K562 (cell line): ENCODE results near the gene LASP1NB.

Source experiments
- ARNT ChIP-seq, 2 experiments: fragments of 450-650 bp; IDR thresholded peaks; 2 replicates each; pipeline ENCODE4 v1.6.1; 2016; ENCODE audit warnings: mild to moderate bottlenecking in 1 of 2
- BACH1 ChIP-seq: fragments of 200-800 bp; sonication (Bioruptor generic); IDR thresholded peaks from 2 replicates; pipeline ENCODE4 v1.6.1; 2016; ENCODE audit warnings: missing genetic modification characterization, missing compliant biosample characterization
- BMI1 ChIP-seq: fragments of 150-350 bp; IDR thresholded peaks from 2 replicates; pipeline ENCODE4 v1.6.1; 2014; ENCODE audit warnings: low read length
- COPS2 ChIP-seq: fragments of 450-650 bp; conservative IDR thresholded peaks from 2 replicates; pipeline ENCODE4 v1.6.1; 2016; ENCODE audit warnings: mild to moderate bottlenecking, moderate library complexity
- ESRRB ChIP-seq: fragments of 250-450 bp; sonication (Bioruptor Pico); IDR thresholded peaks from 2 replicates; pipeline ENCODE4 v1.5.0; 2020; ENCODE audit warnings: mild to moderate bottlenecking, moderate library complexity, borderline replicate concordance
- ETV6 ChIP-seq, 3 experiments: fragments of 150-350 bp in 1 of 3; sonication (generic) in 1 of 3; formaldehyde crosslinking in 1 of 3; IDR thresholded peaks; 2 replicates each; pipeline versions ENCODE4 v1.6.1 to v1.8.0; 2014 to 2022; ENCODE audit warnings: borderline replicate concordance in 2 of 3, low read depth in 2 of 3, antibody characterized with exemption in 1 of 3, low read length in 1 of 3, mild to moderate bottlenecking in 1 of 3, missing genetic modification reagents in 1 of 3
- MED1 ChIP-seq: sonication (generic); formaldehyde crosslinking; IDR thresholded peaks from 2 replicates; pipeline ENCODE4 v1.8.1; 2023; ENCODE audit warnings: missing genetic modification reagents, borderline replicate concordance
- NFATC3 ChIP-seq: fragments of 450-650 bp; IDR thresholded peaks from 2 replicates; pipeline ENCODE4 v1.6.1; 2017; ENCODE audit warnings: mild to moderate bottlenecking
- NFRKB ChIP-seq: fragments of 450-650 bp; IDR thresholded peaks from 2 replicates; pipeline ENCODE4 v1.6.1; 2016; ENCODE audit warnings: low read depth
- NR2C1 ChIP-seq, 2 experiments: fragments of 450-650 bp; IDR thresholded peaks; 2 replicates each; pipeline ENCODE4 v1.6.1; 2017; ENCODE audit warnings: mild to moderate bottlenecking in 2 of 2, antibody characterized with exemption in 1 of 2, inconsistent platforms in 1 of 2, missing compliant biosample characterization in 1 of 2, missing genetic modification characterization in 1 of 2
- PML ChIP-seq: IDR thresholded peaks from 2 replicates; pipeline ENCODE4 v1.6.1; 2012; ENCODE audit warnings: low read length, inconsistent platforms
- POLR2G ChIP-seq: fragments of 200-400 bp; formaldehyde crosslinking; IDR thresholded peaks from 2 replicates; pipeline ENCODE4 v1.6.1; 2017; ENCODE audit warnings: low read depth, mild to moderate bottlenecking, antibody characterized with exemption, low read length, moderate library complexity
- RNF2 ChIP-seq: sonication (generic); IDR thresholded peaks from 2 replicates; pipeline ENCODE4 v1.6.1; 2016
- SOX6 ChIP-seq: fragments of 450-650 bp; IDR thresholded peaks from 2 replicates; pipeline ENCODE4 v1.6.1; 2014; ENCODE audit warnings: mild to moderate bottlenecking
- ZFPM2 ChIP-seq: fragments of 250-450 bp; sonication (Bioruptor Pico); IDR thresholded peaks from 2 replicates; pipeline ENCODE4 v1.5.1; 2022; ENCODE audit warnings: mild to moderate bottlenecking
- ZNF184 ChIP-seq: sonication (generic); formaldehyde crosslinking; IDR thresholded peaks from 2 replicates; pipeline ENCODE4 v1.5.0; 2020; ENCODE audit warnings: missing genetic modification reagents
- ZNF253 ChIP-seq: fragments of 250-450 bp; sonication (Bioruptor Pico); conservative IDR thresholded peaks from 2 replicates; pipeline ENCODE4 v1.6.1; 2021; ENCODE audit warnings: mild to moderate bottlenecking
- ZNF282 ChIP-seq: sonication (generic); formaldehyde crosslinking; IDR thresholded peaks from 2 replicates; pipeline ENCODE4 v1.8.1; 2023; ENCODE audit warnings: missing genetic modification reagents
- TF ChIP-seq, protein P1 (sequence below): IDR thresholded peaks from 3 replicates; pipeline ENCODE4 v1.6.1; 2011; ENCODE audit warnings: borderline replicate concordance, mild to moderate bottlenecking; ENCODE audit not compliant: insufficient read length, insufficient read depth
- TF ChIP-seq, protein P2 (sequence below): fragments of 250-450 bp; sonication (Bioruptor Pico); IDR thresholded peaks from 2 replicates; pipeline ENCODE4 v1.8.0; 2021; ENCODE audit warnings: borderline replicate concordance, mild to moderate bottlenecking, moderate library complexity; ENCODE audit not compliant: poor library complexity, severe bottlenecking
- TF ChIP-seq, protein P3 (sequence below): sonication (generic); formaldehyde crosslinking; IDR thresholded peaks from 2 replicates; pipeline ENCODE4 v1.8.0; 2023; ENCODE audit warnings: mild to moderate bottlenecking, missing genetic modification reagents
- TF ChIP-seq, protein P4 (sequence below): sonication (generic); formaldehyde crosslinking; IDR thresholded peaks from 2 replicates; pipeline ENCODE4 v1.8.1; 2022; ENCODE audit warnings: missing genetic modification reagents
- TF ChIP-seq, protein P5 (sequence below): sonication (generic); formaldehyde crosslinking; IDR thresholded peaks from 2 replicates; pipeline ENCODE4 v1.8.1; 2023; ENCODE audit warnings: mild to moderate bottlenecking, missing genetic modification reagents

The LASP1NB gene

GRCh38 chr17:38926293-38927070, 1.1 kb downstream of the LASP1NB start (continued):
- TF ChIP-seq, protein P1, sequence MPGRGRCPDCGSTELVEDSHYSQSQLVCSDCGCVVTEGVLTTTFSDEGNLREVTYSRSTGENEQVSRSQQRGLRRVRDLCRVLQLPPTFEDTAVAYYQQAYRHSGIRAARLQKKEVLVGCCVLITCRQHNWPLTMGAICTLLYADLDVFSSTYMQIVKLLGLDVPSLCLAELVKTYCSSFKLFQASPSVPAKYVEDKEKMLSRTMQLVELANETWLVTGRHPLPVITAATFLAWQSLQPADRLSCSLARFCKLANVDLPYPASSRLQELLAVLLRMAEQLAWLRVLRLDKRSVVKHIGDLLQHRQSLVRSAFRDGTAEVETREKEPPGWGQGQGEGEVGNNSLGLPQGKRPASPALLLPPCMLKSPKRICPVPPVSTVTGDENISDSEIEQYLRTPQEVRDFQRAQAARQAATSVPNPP = no peak
- TF ChIP-seq ZNF184 (CRISPR knock-in tag) (no peak), ZNF282 (CRISPR knock-in tag) (no peak), BMI1 (no peak), PML (peak; percentile 84), ETV6 (IDR thresholded peaks at IDR 0.05; ENCODE audit: borderline replicate concordance in 1 of 2, low read depth in 2 of 2, low read length in 1 of 2) (0 out of 4 replicates have a peak, but pooled peaks of 1 of the 2 experiments have one; percentile 42), ETV6 (CRISPR knock-in tag; IDR thresholded peaks at IDR 0.05; ENCODE audit: borderline replicate concordance) (no peak), ARNT (IDR thresholded peaks at IDR 0.05) (0 out of 4 replicates have a peak, but pooled peaks have one; percentile 32 to 38), ZNF253 (CRISPR knock-in tag) (no peak), NFATC3 (no peak), RNF2 (no peak), NFRKB (no peak), ZFPM2 (no peak), ESRRB (CRISPR knock-in tag) (no peak), COPS2 (no peak), BACH1 (tag) (no peak), POLR2G (no peak), NR2C1 (IDR thresholded peaks at IDR 0.05) (no peak), NR2C1 (tag; IDR thresholded peaks at IDR 0.05) (no peak), MED1 (CRISPR knock-in tag) (no peak), SOX6 (peak; percentile 64; the same call in 1 of the 2 replicates)
- TF ChIP-seq, protein P2, sequence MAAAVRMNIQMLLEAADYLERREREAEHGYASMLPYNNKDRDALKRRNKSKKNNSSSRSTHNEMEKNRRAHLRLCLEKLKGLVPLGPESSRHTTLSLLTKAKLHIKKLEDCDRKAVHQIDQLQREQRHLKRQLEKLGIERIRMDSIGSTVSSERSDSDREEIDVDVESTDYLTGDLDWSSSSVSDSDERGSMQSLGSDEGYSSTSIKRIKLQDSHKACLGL (CRISPR knock-in tag) = no peak
- TF ChIP-seq, protein P3, sequence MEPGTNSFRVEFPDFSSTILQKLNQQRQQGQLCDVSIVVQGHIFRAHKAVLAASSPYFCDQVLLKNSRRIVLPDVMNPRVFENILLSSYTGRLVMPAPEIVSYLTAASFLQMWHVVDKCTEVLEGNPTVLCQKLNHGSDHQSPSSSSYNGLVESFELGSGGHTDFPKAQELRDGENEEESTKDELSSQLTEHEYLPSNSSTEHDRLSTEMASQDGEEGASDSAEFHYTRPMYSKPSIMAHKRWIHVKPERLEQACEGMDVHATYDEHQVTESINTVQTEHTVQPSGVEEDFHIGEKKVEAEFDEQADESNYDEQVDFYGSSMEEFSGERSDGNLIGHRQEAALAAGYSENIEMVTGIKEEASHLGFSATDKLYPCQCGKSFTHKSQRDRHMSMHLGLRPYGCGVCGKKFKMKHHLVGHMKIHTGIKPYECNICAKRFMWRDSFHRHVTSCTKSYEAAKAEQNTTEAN = no peak
- TF ChIP-seq, protein P4, sequence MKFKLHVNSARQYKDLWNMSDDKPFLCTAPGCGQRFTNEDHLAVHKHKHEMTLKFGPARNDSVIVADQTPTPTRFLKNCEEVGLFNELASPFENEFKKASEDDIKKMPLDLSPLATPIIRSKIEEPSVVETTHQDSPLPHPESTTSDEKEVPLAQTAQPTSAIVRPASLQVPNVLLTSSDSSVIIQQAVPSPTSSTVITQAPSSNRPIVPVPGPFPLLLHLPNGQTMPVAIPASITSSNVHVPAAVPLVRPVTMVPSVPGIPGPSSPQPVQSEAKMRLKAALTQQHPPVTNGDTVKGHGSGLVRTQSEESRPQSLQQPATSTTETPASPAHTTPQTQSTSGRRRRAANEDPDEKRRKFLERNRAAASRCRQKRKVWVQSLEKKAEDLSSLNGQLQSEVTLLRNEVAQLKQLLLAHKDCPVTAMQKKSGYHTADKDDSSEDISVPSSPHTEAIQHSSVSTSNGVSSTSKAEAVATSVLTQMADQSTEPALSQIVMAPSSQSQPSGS = no peak
- TF ChIP-seq, protein P5, sequence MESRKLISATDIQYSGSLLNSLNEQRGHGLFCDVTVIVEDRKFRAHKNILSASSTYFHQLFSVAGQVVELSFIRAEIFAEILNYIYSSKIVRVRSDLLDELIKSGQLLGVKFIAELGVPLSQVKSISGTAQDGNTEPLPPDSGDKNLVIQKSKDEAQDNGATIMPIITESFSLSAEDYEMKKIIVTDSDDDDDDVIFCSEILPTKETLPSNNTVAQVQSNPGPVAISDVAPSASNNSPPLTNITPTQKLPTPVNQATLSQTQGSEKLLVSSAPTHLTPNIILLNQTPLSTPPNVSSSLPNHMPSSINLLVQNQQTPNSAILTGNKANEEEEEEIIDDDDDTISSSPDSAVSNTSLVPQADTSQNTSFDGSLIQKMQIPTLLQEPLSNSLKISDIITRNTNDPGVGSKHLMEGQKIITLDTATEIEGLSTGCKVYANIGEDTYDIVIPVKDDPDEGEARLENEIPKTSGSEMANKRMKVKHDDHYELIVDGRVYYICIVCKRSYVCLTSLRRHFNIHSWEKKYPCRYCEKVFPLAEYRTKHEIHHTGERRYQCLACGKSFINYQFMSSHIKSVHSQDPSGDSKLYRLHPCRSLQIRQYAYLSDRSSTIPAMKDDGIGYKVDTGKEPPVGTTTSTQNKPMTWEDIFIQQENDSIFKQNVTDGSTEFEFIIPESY (CRISPR knock-in tag) = no peak
